Left hindlimb (tissue), 1 donor: ENCODE results near the gene GSK3B.

Source experiments
- DNase-seq: peaks from one replicate; pipeline ENCODE4 v3.0.0-alpha.2; 2018

The GSK3B gene

GRCh38 chr3:119809249-119810017, 284.8 kb downstream of the GSK3B start:
- DNase-seq, result no peak

GRCh38 chr3:119808843-119809242, 285.4 kb downstream of the GSK3B start:
- DNase-seq, result no peak

- DNase-seq, result no peak
These were observed 286.0 kb downstream of the GSK3B start for GRCh38 chr3:119808244-119808643.

GRCh38 chr3:119800844-119801243, 293.4 kb downstream of the GSK3B start:
- no peak for DNase-seq

GRCh38 chr3:119796785-119797184, 297.5 kb downstream of the GSK3B start:
- DNase-seq, result no peak

- DNase-seq, result no peak
These were observed 297.9 kb downstream of the GSK3B start for GRCh38 chr3:119796368-119796767.

GRCh38 chr3:119795849-119796248, 298.4 kb downstream of the GSK3B start:
- DNase-seq, result no peak

GRCh38 chr3:119794971-119795612, 299.2 kb downstream of the GSK3B start:
- no peak for DNase-seq

GRCh38 chr3:119794401-119794800, 299.8 kb downstream of the GSK3B start:
- no peak for DNase-seq

- no peak for DNase-seq
These were observed 302.0 kb downstream of the GSK3B start for GRCh38 chr3:119792270-119792669.

- no peak for DNase-seq
These were observed 303.9 kb downstream of the GSK3B start for GRCh38 chr3:119790369-119790768.

- DNase-seq, result no peak
These were observed 307.8 kb downstream of the GSK3B start for GRCh38 chr3:119786409-119786808.

- no peak for DNase-seq
These were observed 310.4 kb downstream of the GSK3B start for GRCh38 chr3:119783883-119784282.

GRCh38 chr3:119783255-119783654, 311.0 kb downstream of the GSK3B start:
- DNase-seq, result no peak

- no peak for DNase-seq
These were observed 311.8 kb downstream of the GSK3B start for GRCh38 chr3:119782460-119782859.

- no peak for DNase-seq
These were observed 312.7 kb downstream of the GSK3B start, which contains the start of gene NR1I2 for GRCh38 chr3:119781330-119782198. Gene NR1I2 (plus strand): TSS chr3:119782101.

- DNase-seq, result no peak
These were observed 314.4 kb downstream of the GSK3B start for GRCh38 chr3:119779731-119780383.

GRCh38 chr3:119778811-119779210, 315.4 kb downstream of the GSK3B start:
- no peak for DNase-seq

- DNase-seq, result no peak
These were observed 316.1 kb downstream of the GSK3B start for GRCh38 chr3:119778176-119778575.

- no peak for DNase-seq
These were observed 317.9 kb downstream of the GSK3B start for GRCh38 chr3:119776304-119776703.

- DNase-seq, result no peak
These were observed 319.8 kb downstream of the GSK3B start for GRCh38 chr3:119774444-119774843.
